ENCODE measurements around the gene NDUFAF5. TPM values are rescaled to one million over a fixed set of nuclear protein-coding genes. Genes with fewer than 3 reads are reported as not detected.

Gene NDUFAF5
- total RNA-seq, 1 donor from 2014 or later, result 33.3 TPM

GRCh38 chr20:13841206-13841605, 56.4 kb downstream of the NDUFAF5 start:
- H3K36me3 Mint-ChIP-seq (ENCODE audit: low read depth), result no peaks in the 10 kb centered on the region
- intact Hi-C loops (cut with micrococcal nuclease), result no loop called here
- no peaks in the 10 kb centered on the region for H3K27me3 Mint-ChIP-seq (ENCODE audit: low read depth)
- no peaks in the 10 kb centered on the region for H3K9me3 Mint-ChIP-seq
- no peak overlapping the region for H3K27ac Mint-ChIP-seq
- DNase-seq (ENCODE audit: low spot score), result no peak
- H3K4me1 Mint-ChIP-seq (ENCODE audit: low read depth), result no peaks in the 10 kb centered on the region
- no peak overlapping the region for H3K4me3 Mint-ChIP-seq (ENCODE audit: low read depth)

- Mint-ChIP-seq H3K27ac (no peak overlapping the region), H3K4me3 (ENCODE audit: low read depth) (no peak overlapping the region), H3K27me3 (ENCODE audit: low read depth) (no peaks in the 10 kb centered on the region), H3K4me1 (ENCODE audit: low read depth) (no peaks in the 10 kb centered on the region), H3K36me3 (ENCODE audit: low read depth) (no peaks in the 10 kb centered on the region), H3K9me3 (no peaks in the 10 kb centered on the region)
- no peak for DNase-seq (ENCODE audit: low spot score)
- intact Hi-C loops (cut with micrococcal nuclease), result no loop called here
These were observed 59.5 kb downstream of the NDUFAF5 start for GRCh38 chr20:13844296-13844695.

- Mint-ChIP-seq H3K4me1 (ENCODE audit: low read depth) (no peaks in the 10 kb centered on the region), H3K9me3 (no peaks in the 10 kb centered on the region), H3K4me3 (ENCODE audit: low read depth) (no peak overlapping the region), H3K27ac (no peak overlapping the region), H3K27me3 (ENCODE audit: low read depth) (no peaks in the 10 kb centered on the region), H3K36me3 (ENCODE audit: low read depth) (no peaks in the 10 kb centered on the region)
- intact Hi-C loops (cut with micrococcal nuclease), result no loop called here
- DNase-seq (ENCODE audit: low spot score), result no peak
These were observed 66.5 kb downstream of the NDUFAF5 start for GRCh38 chr20:13851279-13851678.

GRCh38 chr20:13852306-13852705, 67.5 kb downstream of the NDUFAF5 start:
- no peak for DNase-seq (ENCODE audit: low spot score)
- H3K4me3 Mint-ChIP-seq (ENCODE audit: low read depth), result no peak overlapping the region
- no peaks in the 10 kb centered on the region for H3K4me1 Mint-ChIP-seq (ENCODE audit: low read depth)
- no peaks in the 10 kb centered on the region for H3K9me3 Mint-ChIP-seq
- H3K27ac Mint-ChIP-seq, result no peak overlapping the region
- intact Hi-C loops (cut with micrococcal nuclease), result no loop called here
- H3K27me3 Mint-ChIP-seq (ENCODE audit: low read depth), result no peaks in the 10 kb centered on the region
- H3K36me3 Mint-ChIP-seq (ENCODE audit: low read depth), result no peaks in the 10 kb centered on the region

- H3K36me3 Mint-ChIP-seq (ENCODE audit: low read depth), result no peaks in the 10 kb centered on the region
- no peaks in the 10 kb centered on the region for H3K4me1 Mint-ChIP-seq (ENCODE audit: low read depth)
- intact Hi-C loops (cut with micrococcal nuclease), result no loop called here
- no peaks in the 10 kb centered on the region for H3K27me3 Mint-ChIP-seq (ENCODE audit: low read depth)
- no peaks in the 10 kb centered on the region for H3K9me3 Mint-ChIP-seq
- H3K27ac Mint-ChIP-seq, result no peak overlapping the region
- DNase-seq (ENCODE audit: low spot score), result no peak
- H3K4me3 Mint-ChIP-seq (ENCODE audit: low read depth), result no peak overlapping the region
These were observed 70.8 kb downstream of the NDUFAF5 start for GRCh38 chr20:13855613-13856012.

GRCh38 chr20:13856354-13856753, 71.5 kb downstream of the NDUFAF5 start:
- Mint-ChIP-seq H3K36me3 (ENCODE audit: low read depth) (no peaks in the 10 kb centered on the region), H3K27me3 (ENCODE audit: low read depth) (no peaks in the 10 kb centered on the region)

GRCh38 chr20:13857304-13857703, 72.5 kb downstream of the NDUFAF5 start:
- DNase-seq (ENCODE audit: low spot score), result no peak
- no peak overlapping the region for H3K27ac Mint-ChIP-seq
- H3K4me3 Mint-ChIP-seq (ENCODE audit: low read depth), result no peak overlapping the region
- H3K4me1 Mint-ChIP-seq (ENCODE audit: low read depth), result no peaks in the 10 kb centered on the region
- intact Hi-C loops (cut with micrococcal nuclease), result no loop called here
- H3K9me3 Mint-ChIP-seq, result no peaks in the 10 kb centered on the region
- no peaks in the 10 kb centered on the region for H3K36me3 Mint-ChIP-seq (ENCODE audit: low read depth)
- no peaks in the 10 kb centered on the region for H3K27me3 Mint-ChIP-seq (ENCODE audit: low read depth)

More at GRCh38 chr20:13856354-13856753, 71.5 kb downstream of the NDUFAF5 start:
- no peaks in the 10 kb centered on the region for H3K9me3 Mint-ChIP-seq
- no peaks in the 10 kb centered on the region for H3K4me1 Mint-ChIP-seq (ENCODE audit: low read depth)
- H3K27ac Mint-ChIP-seq, result no peak overlapping the region
- intact Hi-C loops (cut with micrococcal nuclease), result no loop called here
- no peak for DNase-seq (ENCODE audit: low spot score)
- H3K4me3 Mint-ChIP-seq (ENCODE audit: low read depth), result no peak overlapping the region

GRCh38 chr20:13857961-13858360, 73.1 kb downstream of the NDUFAF5 start:
- intact Hi-C loops (cut with micrococcal nuclease), result no loop called here
- no peak overlapping the region for H3K27ac Mint-ChIP-seq
- no peaks in the 10 kb centered on the region for H3K9me3 Mint-ChIP-seq
- no peaks in the 10 kb centered on the region for H3K4me1 Mint-ChIP-seq (ENCODE audit: low read depth)
- H3K36me3 Mint-ChIP-seq (ENCODE audit: low read depth), result no peaks in the 10 kb centered on the region
- no peak overlapping the region for H3K4me3 Mint-ChIP-seq (ENCODE audit: low read depth)
- no peaks in the 10 kb centered on the region for H3K27me3 Mint-ChIP-seq (ENCODE audit: low read depth)
- DNase-seq (ENCODE audit: low spot score), result no peak

- no peaks in the 10 kb centered on the region for H3K36me3 Mint-ChIP-seq (ENCODE audit: low read depth)
- H3K4me3 Mint-ChIP-seq (ENCODE audit: low read depth), result no peak overlapping the region
- intact Hi-C loops (cut with micrococcal nuclease), result no loop called here
- no peak overlapping the region for H3K27ac Mint-ChIP-seq
- no peaks in the 10 kb centered on the region for H3K27me3 Mint-ChIP-seq (ENCODE audit: low read depth)
- no peaks in the 10 kb centered on the region for H3K4me1 Mint-ChIP-seq (ENCODE audit: low read depth)
- no peaks in the 10 kb centered on the region for H3K9me3 Mint-ChIP-seq
- no peak for DNase-seq (ENCODE audit: low spot score)
These were observed 73.6 kb downstream of the NDUFAF5 start for GRCh38 chr20:13858439-13858838.

- Mint-ChIP-seq H3K36me3 (ENCODE audit: low read depth) (no peaks in the 10 kb centered on the region), H3K9me3 (no peaks in the 10 kb centered on the region), H3K27me3 (ENCODE audit: low read depth) (no peaks in the 10 kb centered on the region)
These were observed 74.0 kb downstream of the NDUFAF5 start for GRCh38 chr20:13858871-13859270.

GRCh38 chr20:13862245-13862644, 77.4 kb downstream of the NDUFAF5 start:
- no peak overlapping the region for H3K4me3 Mint-ChIP-seq (ENCODE audit: low read depth)
- no peaks in the 10 kb centered on the region for H3K27me3 Mint-ChIP-seq (ENCODE audit: low read depth)
- H3K27ac Mint-ChIP-seq, result no peak overlapping the region
- DNase-seq (ENCODE audit: low spot score), result no peak
- intact Hi-C loops (cut with micrococcal nuclease), result no loop called here
- no peaks in the 10 kb centered on the region for H3K4me1 Mint-ChIP-seq (ENCODE audit: low read depth)
- H3K36me3 Mint-ChIP-seq (ENCODE audit: low read depth), result no peaks in the 10 kb centered on the region
- H3K9me3 Mint-ChIP-seq, result no peaks in the 10 kb centered on the region

More at GRCh38 chr20:13858871-13859270, 74.0 kb downstream of the NDUFAF5 start:
- Mint-ChIP-seq H3K4me3 (ENCODE audit: low read depth) (no peak overlapping the region), H3K27ac (no peak overlapping the region), H3K4me1 (ENCODE audit: low read depth) (no peaks in the 10 kb centered on the region)
- DNase-seq (ENCODE audit: low spot score), result no peak
- intact Hi-C loops (cut with micrococcal nuclease), result no loop called here

- Mint-ChIP-seq H3K27ac (no peak overlapping the region), H3K4me1 (ENCODE audit: low read depth) (no peaks in the 10 kb centered on the region)
- intact Hi-C loops (cut with micrococcal nuclease), result no loop called here
These were observed 78.4 kb downstream of the NDUFAF5 start for GRCh38 chr20:13863244-13863643.

GRCh38 chr20:13865156-13865555, 80.3 kb downstream of the NDUFAF5 start:
- no peak overlapping the region for H3K4me3 Mint-ChIP-seq (ENCODE audit: low read depth)
- no peaks in the 10 kb centered on the region for H3K4me1 Mint-ChIP-seq (ENCODE audit: low read depth)
- no peak overlapping the region for H3K27ac Mint-ChIP-seq
- no peak for DNase-seq (ENCODE audit: low spot score)
- H3K36me3 Mint-ChIP-seq (ENCODE audit: low read depth), result no peaks in the 10 kb centered on the region
- no peaks in the 10 kb centered on the region for H3K9me3 Mint-ChIP-seq
- intact Hi-C loops (cut with micrococcal nuclease), result no loop called here
- H3K27me3 Mint-ChIP-seq (ENCODE audit: low read depth), result no peaks in the 10 kb centered on the region

More at GRCh38 chr20:13863244-13863643, 78.4 kb downstream of the NDUFAF5 start:
- Mint-ChIP-seq H3K4me3 (ENCODE audit: low read depth) (no peak overlapping the region), H3K9me3 (no peaks in the 10 kb centered on the region), H3K36me3 (ENCODE audit: low read depth) (no peaks in the 10 kb centered on the region), H3K27me3 (ENCODE audit: low read depth) (no peaks in the 10 kb centered on the region)
- no peak for DNase-seq (ENCODE audit: low spot score)

GRCh38 chr20:13865791-13866351, 81.0 kb downstream of the NDUFAF5 start:
- intact Hi-C loops (cut with micrococcal nuclease), result no loop called here
- Mint-ChIP-seq H3K4me1 (ENCODE audit: low read depth) (no peaks in the 10 kb centered on the region), H3K9me3 (no peaks in the 10 kb centered on the region), H3K27me3 (ENCODE audit: low read depth) (no peaks in the 10 kb centered on the region), H3K4me3 (ENCODE audit: low read depth) (no peak overlapping the region), H3K27ac (no peak overlapping the region), H3K36me3 (ENCODE audit: low read depth) (no peaks in the 10 kb centered on the region)
- DNase-seq (ENCODE audit: low spot score), result no peak

Measured in activated T-helper 2 cell treated with anti-CD3 and anti-CD28 coated beads, Interferon-gamma antibody, Interleukin-2, Interleukin-4, amounts not matched to agents 10 μg/mL and 5 μg/mL and 100 μg/mL, durations not matched to agents 14 hours and 24 hours and 36 hours (primary cell).